GM21447 (cell line): ENCODE measurements around the gene MRPL20.
"Not testable (repeated sequence)": the region's sequence is repeated elsewhere in the genome, so short reads cannot be mapped to it uniquely, and the experiment has no call there.

Experiments
- ATAC-seq: cut with Tn5 transposase; IDR thresholded peaks from one replicate; pipeline ENCODE4 v1.9.1; 2021; ENCODE audit not compliant: unreplicated experiment

The MRPL20 gene

DNA sequence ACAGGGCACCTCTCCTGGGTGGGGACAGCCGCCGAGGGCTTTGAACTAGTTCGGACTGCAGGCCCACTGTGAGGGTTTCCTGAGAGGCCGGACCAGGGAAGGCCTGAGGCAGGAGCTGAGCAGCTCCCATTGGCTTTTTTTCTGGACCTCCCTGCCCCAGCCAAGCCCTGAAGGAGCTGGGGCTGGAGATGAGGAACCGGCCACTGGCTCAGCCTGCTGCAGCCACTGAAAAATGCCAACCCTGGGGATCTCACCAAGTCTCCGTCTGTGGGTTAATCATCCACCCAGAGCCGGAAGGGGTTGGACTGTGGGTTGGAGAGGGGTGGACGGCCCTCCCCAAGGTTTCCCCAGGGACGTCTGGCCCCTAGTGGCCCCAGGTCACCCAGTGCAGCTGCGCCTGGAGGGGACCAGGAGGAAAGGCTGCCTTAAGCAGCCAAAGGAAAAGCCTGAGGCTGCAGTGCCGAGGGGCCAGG, 30.8 kb upstream of the MRPL20 start:
- ATAC-seq = no peak

GRCh38 chr1:1437033-1437903, 30.2 kb upstream of the MRPL20 start:
- ATAC-seq = no peak

GRCh38 chr1:1436630-1437032, 29.5 kb upstream of the MRPL20 start:
- no peak for ATAC-seq

GRCh38 chr1:1435911-1436629, 29.0 kb upstream of the MRPL20 start:
- no peak for ATAC-seq

GRCh38 chr1:1435106-1435903, 28.2 kb upstream of the MRPL20 start, which contains the start of gene VWA1:
TSS of gene VWA1 (plus strand) at chr1:1435690. CDS start at chr1:1435749, 59 bp downstream.
- ATAC-seq = no peak

GRCh38 chr1:1434824-1435105, 27.7 kb upstream of the MRPL20 start:
- no peak for ATAC-seq

DNA sequence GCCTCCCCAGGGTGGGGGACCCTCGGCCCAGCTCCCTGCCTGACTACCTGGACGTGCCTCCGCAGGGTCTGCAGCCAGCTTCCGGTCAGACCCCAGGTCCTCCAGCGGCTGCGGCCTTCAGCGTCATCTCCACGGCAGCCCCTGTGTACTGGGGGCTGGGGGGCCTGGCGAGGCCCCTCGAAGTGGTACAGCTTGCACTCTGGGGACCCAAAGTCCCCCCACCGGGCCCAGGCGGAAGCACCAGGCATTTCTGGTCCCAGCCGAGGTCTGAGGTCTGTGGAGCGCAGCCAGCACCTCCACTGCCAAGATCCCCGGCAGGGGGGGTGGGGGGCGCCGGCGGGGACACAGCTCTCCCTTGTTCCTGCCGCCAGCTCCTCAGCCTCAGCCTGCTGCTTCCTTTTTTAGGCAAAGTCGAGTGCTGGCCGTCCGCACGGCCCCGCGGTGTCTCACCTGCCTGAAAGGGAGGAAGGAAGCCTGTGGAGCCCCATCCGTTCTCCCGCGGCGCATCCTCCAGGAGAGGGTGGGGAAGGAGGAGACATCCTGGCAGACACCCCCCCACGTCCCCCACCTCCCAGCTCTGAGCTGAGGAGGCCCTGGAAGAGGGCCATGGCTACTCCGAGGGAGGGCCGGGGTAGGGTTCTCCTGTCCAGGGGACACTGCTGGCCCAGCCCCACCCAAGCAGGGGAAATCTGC, 27.2 kb upstream of the MRPL20 start:
- ATAC-seq = no peak

DNA sequence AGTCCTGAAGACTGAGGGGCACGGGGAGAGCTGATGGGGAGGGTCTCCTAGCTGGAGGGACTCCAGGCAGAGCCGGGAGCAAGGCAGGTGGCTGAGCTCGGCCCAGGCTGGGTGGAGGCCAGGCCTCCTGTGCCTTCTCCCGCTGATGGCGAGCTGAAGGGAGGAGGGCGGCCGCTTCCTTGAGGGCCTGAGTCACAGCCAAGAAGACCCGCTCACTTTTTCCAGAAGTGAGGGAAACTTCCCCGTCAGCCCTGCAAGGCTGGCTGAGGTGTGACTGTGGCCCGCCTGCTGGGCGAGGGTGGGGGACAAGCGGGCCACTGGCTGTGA, 26.7 kb upstream of the MRPL20 start:
- ATAC-seq = no peak

DNA sequence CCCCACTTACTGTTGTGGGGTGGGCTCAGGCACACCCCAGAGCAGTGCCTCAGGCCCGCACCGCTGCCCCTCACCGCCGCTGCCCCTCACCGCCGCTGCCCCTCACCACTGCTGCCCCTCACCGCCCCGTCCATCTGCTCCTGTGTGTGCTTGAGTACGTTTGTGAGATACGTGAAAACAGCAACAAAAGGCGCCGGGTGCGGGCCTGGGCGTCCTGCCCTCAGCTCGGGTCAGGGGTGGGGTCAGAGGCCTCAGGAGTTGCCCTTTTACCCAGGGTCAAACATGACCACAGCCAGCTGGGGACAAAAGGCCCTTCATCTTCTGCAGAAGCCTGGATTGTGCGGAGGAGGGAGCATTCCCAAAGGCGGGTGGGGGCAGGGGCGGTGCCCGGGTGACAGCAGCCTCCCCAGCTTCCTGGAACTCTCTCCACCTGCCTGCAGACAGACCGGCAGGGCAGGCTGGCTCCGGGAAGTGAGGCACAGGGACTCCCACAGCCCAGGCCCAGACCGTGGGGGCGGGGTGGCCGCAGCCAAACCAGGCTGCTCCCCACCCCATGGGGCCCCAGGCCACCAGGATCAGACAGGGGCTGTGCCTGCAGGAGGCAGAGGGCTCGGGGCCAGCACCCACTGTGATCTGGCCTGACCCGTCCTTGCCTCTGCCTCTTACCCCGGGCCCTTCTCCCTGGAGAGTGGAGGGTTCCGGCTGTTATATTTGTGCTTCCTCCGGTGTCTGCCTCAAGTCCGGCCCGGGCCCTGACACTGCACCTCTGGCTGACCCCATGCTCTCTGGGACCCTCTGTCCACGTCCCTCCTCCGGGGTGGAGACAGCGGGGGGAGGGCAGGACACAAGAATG, 26.1 kb upstream of the MRPL20 start:
- ATAC-seq = no peak

DNA sequence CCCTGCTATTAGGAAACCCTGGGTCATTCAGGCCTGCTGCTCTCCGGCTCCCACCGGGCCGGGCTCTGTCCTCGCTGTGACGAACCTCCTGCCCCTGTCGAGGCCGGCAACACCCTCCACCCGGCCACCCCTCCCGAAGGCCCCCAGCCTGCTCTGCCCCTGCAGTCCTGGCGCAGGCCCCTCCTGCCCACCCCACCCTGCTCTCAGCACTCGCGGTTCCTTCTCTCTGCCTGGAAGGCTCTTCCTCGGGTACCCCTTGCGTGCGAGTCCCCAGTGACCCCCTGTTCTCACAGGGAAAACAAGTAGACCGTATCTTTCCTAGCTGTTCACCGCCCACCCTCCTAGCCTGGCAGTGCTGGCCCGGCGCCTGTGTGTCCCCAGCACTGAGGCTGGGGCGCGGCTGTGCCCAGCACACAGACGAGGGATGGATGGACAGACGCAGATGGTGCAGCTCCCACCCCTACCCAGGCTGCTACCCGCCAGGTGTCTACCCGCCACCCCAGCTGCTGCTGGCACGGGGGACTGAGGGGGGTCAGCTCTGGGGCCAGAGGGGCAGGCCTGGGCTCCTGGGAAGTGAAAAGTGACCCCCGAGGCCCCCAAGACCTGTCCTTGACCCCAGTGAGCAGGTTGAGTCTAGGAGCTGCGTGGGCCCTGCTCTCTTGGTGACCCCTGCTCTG, 25.3 kb upstream of the MRPL20 start:
- no peak for ATAC-seq

DNA sequence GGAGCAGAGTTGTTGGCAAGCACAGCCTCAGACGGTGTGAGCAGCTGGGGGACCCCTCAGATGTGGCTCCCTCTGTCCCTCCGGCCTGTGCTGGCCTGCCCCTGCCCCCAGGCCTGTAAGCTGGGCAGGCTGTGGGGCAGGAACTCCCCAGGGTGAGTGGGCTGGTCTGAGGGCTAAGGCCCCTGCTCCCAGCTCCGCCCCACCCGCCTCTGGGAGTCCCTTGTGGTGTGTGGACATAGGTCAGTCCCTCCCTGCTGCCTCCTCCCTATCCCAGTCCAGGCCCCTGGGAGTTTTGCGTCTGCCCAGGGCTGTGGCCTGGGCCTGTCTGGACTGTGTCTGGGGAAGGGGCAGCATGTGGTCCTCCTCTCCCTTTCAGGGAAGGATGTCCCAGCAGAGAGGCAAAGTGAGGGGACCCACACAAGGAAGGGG, 24.8 kb upstream of the MRPL20 start:
- no peak for ATAC-seq

DNA sequence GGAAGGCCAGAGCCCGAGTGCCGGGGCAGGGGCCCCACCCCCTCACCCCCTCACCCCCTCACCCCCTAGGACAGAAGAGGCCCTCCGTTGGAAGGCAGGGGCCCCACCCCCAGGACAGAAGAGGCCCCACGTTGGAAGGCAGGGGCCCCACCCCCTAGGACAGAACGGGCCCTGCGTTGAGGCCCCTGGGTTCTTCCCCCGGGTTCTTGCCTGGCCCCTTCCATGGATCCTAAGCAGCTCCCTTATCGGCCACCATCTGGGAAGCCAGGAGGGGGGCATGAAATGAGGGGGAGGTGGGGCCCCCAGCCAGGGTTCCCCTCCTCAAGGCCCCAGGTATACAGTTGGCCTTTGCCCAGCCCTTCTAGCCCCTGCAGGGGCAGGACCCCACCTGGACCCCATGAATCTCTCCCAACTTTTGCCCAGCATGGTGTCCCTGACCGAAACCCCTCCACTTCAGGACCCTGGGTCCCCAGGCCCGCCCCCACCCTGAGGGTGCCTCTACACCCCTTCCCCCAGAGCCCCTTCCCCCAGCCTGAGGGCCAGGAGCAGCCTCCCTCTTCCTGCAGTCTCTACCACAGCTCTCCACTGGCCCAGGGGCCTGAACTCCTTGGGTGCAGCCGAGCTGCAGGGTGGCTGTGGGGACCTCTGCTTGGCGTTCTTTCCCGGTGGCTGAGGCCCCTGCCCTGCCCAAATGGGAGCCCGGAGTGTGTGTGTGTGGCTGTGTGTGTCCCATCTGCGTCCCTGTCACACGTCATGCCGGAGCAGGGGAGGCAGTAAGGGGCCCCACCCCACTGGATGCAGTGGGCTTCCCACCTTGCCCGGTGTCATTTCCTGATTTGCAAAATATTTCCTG, 24.1 kb upstream of the MRPL20 start:
- ATAC-seq = no peak

DNA sequence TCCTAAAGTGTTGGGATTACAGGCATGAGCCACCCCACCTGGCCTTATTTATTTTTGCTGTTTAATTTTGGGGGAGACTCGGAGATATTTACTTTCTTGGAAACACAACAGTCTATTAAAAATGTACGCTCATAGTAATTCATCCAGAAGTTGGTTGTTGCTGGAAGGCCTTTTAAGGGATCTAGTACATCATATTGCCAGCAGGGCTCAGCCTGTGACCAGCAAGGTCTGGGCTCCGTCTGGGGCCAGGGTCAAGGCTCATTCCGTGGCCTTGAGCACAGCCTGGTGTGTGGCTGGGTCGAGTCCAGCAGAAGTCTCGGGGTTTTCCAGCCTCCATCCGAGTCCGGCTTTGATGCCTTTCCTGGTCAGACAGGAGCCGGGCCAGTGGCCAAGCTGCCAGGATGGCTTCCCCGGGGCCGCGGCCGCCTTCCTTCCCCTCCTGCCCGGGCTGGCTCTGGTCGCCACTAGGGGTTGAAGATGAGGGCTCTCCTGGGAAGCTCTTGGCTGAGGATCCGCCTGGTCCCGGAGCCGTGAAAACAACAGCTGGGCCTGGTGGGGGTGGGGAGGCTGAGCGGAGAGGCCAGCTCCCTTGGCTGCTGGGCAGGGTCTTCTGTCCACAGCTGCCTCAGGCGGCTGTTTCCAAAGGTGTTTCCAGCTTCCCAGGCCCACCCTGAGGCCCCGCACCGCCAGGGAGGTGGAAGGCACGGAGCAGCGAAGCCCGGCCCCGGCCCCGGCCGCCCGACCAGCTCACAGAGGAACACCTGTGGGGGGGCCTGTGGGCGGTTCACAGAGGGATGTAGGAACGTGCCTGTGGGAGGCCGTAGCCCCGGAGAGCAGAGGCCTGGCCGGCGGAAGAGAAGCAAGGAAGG, 23.3 kb upstream of the MRPL20 start:
- ATAC-seq = no peak

DNA sequence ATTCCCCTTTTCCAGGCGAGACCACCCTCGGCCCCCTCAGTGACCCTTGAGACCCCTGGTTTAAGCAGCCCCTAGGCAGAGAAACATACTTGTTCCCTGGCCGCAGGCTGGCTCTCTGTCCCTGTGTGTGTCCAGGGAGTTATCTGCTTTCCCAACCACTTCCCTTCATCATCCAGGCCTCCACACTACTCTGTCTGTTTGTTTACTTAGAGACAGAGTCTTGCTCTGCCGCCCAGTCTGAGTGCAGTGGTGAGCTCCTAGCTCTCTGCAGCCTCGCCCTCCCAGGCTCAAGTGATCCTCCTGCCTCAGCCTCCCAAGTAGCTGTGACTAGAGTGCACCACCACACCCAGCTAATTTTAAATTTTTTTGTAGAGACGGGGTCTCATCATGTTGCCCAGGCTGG, 22.6 kb upstream of the MRPL20 start:
- no peak for ATAC-seq

DNA sequence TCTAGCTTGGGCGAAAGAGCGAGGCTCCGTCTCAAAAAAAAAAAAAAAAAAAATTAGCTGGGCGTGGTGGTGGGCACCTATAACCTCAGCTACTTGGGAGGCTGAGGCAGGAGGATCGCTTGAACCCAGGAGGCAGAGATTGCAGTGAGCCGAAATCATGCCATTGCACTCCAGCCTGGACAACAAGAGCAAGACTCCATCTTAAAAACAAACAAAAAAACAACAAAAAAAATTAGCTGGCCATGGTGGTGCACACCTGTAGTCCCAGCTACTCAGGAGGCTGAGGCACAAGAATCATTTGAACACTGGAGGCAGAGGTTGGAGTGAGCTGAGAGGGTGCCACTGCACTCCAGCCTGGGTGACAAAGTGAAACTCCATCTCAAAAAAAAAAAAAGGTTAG, 21.9 kb upstream of the MRPL20 start:
- not testable (repeated sequence) for ATAC-seq

DNA sequence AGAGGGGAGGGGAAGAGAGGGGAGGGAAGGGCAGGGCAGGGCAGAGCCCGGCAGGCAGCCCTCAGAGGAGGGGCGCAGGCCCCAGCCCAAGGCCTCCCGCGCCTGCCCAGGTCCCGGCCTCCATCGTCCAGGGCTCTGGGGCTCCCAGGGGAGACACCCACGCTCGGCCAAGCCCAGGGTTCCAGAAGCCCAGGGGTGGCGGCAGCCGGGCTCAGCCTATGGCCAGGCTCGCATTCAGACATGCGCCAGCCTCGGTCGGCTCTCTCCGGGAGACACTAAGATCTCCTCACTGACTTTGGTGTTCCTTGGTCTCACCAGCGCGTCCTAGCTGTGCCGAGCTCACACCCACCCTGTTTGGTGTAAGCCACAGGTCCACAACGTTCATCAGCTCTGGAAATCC, 21.1 kb upstream of the MRPL20 start:
- ATAC-seq = no peak

GRCh38 chr1:1427820-1428148, 20.7 kb upstream of the MRPL20 start:
- no peak for ATAC-seq
